Mucosa of rectum (tissue), 2 donors: Measurements from ENCODE around the gene ATF3.

Source experiments
- H3K27ac ChIP-seq, 2 donors: one replicate each; pipeline ENCODE4 v1.7.0; 2013; ENCODE audit warnings: inconsistent platforms in 2 of 2, low read depth in 2 of 2, low read length in 2 of 2
- H3K27me3 ChIP-seq, 2 donors: one replicate each; pipeline ENCODE4 v1.7.0; 2013; ENCODE audit warnings: low read length in 2 of 2; ENCODE audit not compliant: control insufficient read depth in 2 of 2, insufficient read depth in 2 of 2
- H3K36me3 ChIP-seq, 2 donors: one replicate each; pipeline ENCODE4 v1.7.0; 2013; ENCODE audit warnings: low read length in 2 of 2; ENCODE audit not compliant: control insufficient read depth in 2 of 2, insufficient read depth in 2 of 2
- H3K4me1 ChIP-seq, 2 donors: one replicate each; pipeline ENCODE4 v1.7.0; 2013; ENCODE audit warnings: low read length in 2 of 2, mild to moderate bottlenecking in 1 of 2; ENCODE audit not compliant: control insufficient read depth in 2 of 2, insufficient read depth in 2 of 2
- H3K4me3 ChIP-seq, 2 donors: one replicate each; pipeline ENCODE4 v1.7.0; 2013; ENCODE audit warnings: low read length in 2 of 2
- H3K9ac ChIP-seq, 2 donors: one replicate each; pipeline ENCODE4 v1.7.0; 2013; ENCODE audit warnings: low read length in 2 of 2, low read depth in 1 of 2, mild to moderate bottlenecking in 1 of 2
- H3K9me3 ChIP-seq, 2 donors: one replicate each; pipeline ENCODE4 v1.7.0; 2013; ENCODE audit warnings: low read length in 2 of 2; ENCODE audit not compliant: control insufficient read depth in 2 of 2
- donor health status: healthy.
- donor health status: Normal muscosa, but diverticular disease.

The ATF3 gene

DNA sequence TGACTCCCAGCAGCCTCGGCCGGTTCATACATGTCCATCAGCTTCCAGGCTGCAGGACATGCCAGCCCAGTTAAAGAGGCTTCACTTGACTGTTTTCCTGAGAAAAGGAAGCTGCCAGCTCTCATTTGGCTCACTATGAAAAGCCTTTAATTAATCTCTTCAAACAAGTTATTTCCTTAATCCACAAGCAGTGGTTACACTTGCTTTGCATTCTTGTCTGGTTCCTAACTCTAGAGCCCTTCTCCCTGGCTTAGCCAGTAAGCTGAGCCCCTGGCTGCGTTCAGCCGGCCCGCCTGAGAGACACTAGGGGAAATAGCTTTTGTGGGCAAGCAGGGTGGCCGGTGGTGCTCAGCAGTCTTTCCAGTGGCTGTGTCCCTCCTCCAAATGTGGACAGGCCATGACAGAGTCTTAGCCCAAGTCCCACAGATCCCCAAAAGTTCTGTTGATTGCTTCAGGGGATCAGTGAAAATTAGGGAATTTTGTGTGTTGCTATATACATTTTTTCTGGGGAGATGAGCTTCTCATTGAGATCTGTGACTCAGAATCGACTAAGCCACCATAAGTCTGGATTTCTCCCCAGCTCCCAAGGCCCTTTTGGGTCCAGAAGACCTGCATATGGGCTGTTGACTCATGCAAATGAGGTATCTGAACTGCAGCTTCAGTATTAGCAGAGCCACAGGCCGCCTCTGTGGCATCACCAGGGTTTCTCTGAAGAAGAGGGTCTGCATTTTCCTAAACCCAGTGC is 10.1 kb downstream of the ATF3 start:
- Histone ChIP-seq H3K36me3 (peaks cover 12 to 25% of the 10 kb centered on the region in 2 donors), H3K27ac (no peak overlapping the region)

DNA sequence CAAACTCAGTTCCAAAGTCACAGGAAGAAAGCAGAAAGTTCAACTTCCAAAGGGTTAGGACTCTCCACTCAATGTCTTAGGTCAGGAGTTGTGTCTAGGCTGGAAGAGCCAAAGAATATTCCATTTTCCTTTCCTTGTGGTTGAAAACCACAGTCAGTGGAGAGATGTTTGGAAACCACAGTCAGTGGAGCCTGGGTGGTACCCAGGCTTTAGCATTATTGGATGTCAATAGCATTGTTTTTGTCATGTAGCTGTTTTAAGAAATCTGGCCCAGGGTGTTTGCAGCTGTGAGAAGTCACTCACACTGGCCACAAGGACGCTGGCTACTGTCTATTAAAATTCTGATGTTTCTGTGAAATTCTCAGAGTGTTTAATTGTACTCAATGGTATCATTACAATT is 11.7 kb downstream of the ATF3 start:
- Histone ChIP-seq H3K27ac (no peak overlapping the region), H3K9ac (no peak overlapping the region), H3K27me3 (no peaks in the 10 kb centered on the region), H3K4me1 (no peaks in the 10 kb centered on the region), H3K9me3 (no peaks in the 10 kb centered on the region), H3K36me3 (peaks cover 12 to 25% of the 10 kb centered on the region in 2 donors), H3K4me3 (no peak overlapping the region)

More for the DNA sequence above, 10.1 kb downstream of the ATF3 start:
- no peak overlapping the region for H3K4me3 ChIP-seq
- no peaks in the 10 kb centered on the region for H3K27me3 ChIP-seq
- no peaks in the 10 kb centered on the region for H3K9me3 ChIP-seq
- H3K9ac ChIP-seq: no peak overlapping the region
- H3K4me1 ChIP-seq: no peaks in the 10 kb centered on the region

DNA sequence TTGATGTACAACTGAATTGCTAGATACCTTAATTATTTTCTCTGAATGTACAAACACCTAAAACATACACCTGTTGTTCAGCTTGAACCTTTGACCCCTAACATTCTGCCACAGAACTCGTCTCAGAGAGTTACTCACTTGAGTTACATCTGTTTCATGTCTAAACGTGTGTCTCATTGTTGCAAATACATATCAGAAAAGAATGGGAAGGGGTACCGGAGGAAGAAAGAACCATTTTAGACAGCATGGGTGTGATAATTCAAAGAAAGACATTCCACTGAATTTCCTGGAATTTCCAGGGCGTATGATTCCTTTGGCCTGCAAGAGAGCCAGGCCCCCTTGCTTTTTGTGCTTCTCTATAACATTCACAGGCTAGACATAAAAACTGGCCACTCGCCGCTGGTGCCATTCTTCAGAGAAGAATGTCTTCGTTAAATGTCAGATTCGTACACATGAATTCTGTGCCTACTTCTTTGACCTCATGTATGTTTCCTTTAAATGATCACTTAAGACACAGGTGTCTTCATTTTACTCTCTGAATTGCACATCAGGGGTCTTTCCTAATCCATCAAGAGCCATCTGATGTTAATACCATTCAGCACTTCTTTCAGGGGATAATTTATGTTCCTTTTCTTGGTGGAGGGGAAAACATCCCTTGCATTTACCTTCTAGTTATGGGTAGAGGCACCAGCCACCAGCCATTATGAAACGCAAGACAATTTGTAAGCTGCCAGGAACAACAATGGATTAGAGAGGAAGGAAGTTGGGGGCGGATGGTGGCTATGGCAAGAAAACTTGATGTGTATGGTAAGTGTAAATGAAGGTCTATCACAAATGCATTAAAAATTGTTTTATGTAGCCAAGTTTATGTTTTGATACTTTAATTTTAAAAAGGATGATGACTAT is 12.7 kb downstream of the ATF3 start:
- no peaks in the 10 kb centered on the region for H3K4me1 ChIP-seq
- no peak overlapping the region for H3K27ac ChIP-seq
- no peak overlapping the region for H3K4me3 ChIP-seq
- H3K9ac ChIP-seq: no peak overlapping the region
- H3K27me3 ChIP-seq: no peaks in the 10 kb centered on the region
- no peaks in the 10 kb centered on the region for H3K9me3 ChIP-seq
- H3K36me3 ChIP-seq: peaks cover 12 to 25% of the 10 kb centered on the region in 2 donors

DNA sequence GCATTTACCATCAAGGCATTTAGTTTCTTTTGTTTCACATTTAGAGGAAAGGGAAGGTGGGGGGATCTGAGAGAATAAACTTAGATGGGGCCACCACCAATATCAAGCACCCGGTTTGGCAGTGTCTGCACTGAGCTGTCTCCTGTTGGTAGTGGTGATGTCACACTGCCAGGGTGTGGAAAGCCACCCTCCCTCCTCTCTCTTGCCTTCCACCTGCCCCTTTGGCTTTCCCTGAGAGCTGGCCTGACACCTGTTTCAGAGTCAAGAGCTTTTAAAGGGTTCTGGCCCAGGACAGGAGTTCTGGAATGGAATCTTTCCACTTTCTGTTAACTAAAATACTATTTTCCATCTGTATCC is 13.4 kb downstream of the ATF3 start:
- H3K9ac ChIP-seq: no peak overlapping the region
- H3K27ac ChIP-seq: no peak overlapping the region
- no peaks in the 10 kb centered on the region for H3K4me1 ChIP-seq
- peaks cover 12 to 25% of the 10 kb centered on the region in 2 donors for H3K36me3 ChIP-seq
- no peak overlapping the region for H3K4me3 ChIP-seq
- no peaks in the 10 kb centered on the region for H3K9me3 ChIP-seq
- no peaks in the 10 kb centered on the region for H3K27me3 ChIP-seq

DNA sequence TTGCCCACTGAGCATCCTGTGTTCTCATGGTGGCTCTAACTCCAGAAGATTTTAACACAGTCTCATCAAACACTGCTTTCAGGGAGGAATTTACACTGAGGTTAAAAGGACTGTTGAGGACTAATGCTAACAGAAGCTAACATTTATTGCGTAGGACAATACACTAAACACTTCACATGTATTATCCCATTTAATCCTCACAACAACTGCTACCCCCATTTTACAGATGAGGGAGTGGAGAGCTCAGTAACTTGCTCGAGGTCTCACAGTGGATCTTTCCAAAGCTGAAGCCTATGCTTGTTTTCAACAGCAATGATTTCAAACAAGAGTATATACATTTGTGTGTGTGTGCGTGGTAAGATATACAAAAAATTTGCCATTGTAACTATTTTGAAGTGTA is 13.9 kb downstream of the ATF3 start:
- Histone ChIP-seq H3K4me1 (no peaks in the 10 kb centered on the region), H3K27ac (no peak overlapping the region), H3K9ac (no peak overlapping the region), H3K36me3 (peaks cover 12 to 25% of the 10 kb centered on the region in 2 donors), H3K4me3 (no peak overlapping the region), H3K9me3 (no peaks in the 10 kb centered on the region), H3K27me3 (no peaks in the 10 kb centered on the region)

DNA sequence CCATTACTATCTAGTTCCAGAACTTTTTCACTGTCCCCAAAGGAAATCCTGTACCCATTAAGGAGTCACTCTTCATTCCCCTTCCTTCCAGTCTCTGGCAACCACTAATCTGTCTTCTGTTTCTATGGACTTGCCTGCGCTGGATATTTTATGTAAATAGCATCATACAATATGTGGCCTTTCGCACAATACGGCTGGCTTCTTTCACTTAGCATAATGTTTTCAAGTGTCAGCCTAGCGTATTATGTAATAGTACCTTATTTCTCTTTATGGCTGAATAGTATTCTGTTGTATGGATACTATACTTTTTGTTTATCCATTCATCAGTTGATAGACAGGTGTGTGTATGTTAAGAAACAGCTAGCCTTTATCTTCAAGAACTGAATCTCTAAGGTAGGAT is 14.3 kb downstream of the ATF3 start:
- Histone ChIP-seq H3K36me3 (peaks cover 12 to 25% of the 10 kb centered on the region in 2 donors), H3K9me3 (no peaks in the 10 kb centered on the region), H3K4me1 (no peaks in the 10 kb centered on the region), H3K9ac (no peak overlapping the region), H3K27me3 (no peaks in the 10 kb centered on the region), H3K4me3 (no peak overlapping the region), H3K27ac (no peak overlapping the region)

DNA sequence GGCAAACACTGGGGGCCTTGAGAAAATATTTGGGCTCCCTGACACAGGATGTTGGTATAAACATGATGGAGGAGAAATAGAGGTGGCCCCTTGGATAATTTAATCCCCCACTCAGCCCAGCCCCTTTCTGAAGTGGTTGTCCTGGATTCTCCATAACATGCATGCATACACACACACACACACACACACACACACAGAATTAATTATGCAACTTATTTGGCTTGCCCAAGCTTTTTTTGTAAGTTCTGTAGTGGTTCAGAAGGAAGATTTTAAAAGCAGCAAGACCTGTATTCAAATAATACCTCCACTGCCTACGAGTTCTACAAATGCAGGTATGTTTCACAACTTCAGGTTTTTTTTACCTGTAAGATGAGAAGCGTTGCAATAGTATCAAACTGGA is 15.0 kb downstream of the ATF3 start:
- no peaks in the 10 kb centered on the region for H3K4me1 ChIP-seq
- no peaks in the 10 kb centered on the region for H3K27me3 ChIP-seq
- no peaks in the 10 kb centered on the region for H3K9me3 ChIP-seq
- H3K36me3 ChIP-seq: peaks cover 7 to 18% of the 10 kb centered on the region in 2 donors
- H3K27ac ChIP-seq: no peak overlapping the region
- H3K4me3 ChIP-seq: no peak overlapping the region
- no peak overlapping the region for H3K9ac ChIP-seq

DNA sequence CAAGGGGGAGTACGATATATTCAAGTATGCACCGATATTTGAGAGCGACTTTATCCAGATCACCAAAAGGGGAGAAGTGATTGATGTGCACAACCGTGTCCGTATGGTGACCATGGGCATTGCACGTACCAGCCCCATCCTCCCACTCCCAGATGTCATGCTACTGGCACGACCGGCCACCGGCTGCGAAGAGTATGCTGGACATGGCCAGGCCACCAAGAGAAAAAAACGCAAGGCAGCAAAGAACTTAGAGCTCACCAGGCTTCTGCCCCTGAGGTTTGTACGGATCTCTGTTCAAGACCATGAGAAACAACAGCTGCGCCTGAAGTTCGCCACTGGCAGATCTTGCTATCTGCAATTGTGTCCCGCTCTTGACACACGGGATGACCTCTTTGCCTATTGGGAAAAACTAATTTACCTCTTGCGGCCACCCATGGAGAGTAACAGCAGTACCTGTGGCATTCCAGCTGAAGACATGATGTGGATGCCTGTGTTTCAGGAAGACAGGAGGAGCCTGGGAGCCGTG is 16.5 kb downstream of the ATF3 start:
- H3K36me3 ChIP-seq: peaks cover 2 to 7% of the 10 kb centered on the region in 2 donors

DNA sequence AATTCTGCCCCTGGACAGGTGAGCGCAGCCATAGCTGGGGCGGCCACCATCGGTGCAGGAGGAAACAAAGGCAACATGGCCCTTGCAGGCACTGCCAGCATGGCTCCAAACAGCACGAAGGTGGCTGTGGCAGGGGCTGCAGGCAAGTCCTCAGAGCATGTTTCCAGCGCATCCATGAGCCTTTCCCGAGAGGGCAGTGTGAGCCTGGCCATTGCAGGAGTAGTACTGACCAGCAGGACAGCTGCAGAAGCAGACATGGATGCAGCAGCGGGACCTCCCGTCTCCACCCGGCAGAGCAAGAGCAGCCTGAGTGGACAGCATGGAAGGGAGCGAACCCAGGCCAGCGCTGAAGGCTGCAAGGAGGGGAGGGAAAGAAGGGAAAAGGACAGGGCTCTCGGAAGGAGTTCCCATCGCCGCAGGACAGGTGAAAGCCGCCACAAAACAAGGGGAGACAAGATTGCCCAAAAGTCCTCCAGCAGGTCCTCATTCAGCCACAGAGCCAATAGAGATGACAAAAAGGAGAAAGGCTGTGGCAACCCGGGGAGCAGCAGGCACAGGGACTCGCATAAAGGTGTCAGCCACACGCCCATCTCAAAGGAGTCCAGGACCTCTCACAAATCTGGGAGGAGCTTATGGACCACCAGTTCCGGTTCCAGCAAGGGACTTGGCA is 17.4 kb downstream of the ATF3 start:
- Histone ChIP-seq H3K36me3 (no peaks in the 10 kb centered on the region), H3K9ac (no peak overlapping the region), H3K4me3 (no peak overlapping the region), H3K9me3 (no peaks in the 10 kb centered on the region), H3K4me1 (no peaks in the 10 kb centered on the region), H3K27me3 (no peaks in the 10 kb centered on the region), H3K27ac (no peak overlapping the region)

More for the DNA sequence above, 16.5 kb downstream of the ATF3 start:
- Histone ChIP-seq H3K4me1 (no peaks in the 10 kb centered on the region), H3K4me3 (no peak overlapping the region), H3K27me3 (no peaks in the 10 kb centered on the region), H3K27ac (no peak overlapping the region), H3K9ac (no peak overlapping the region), H3K9me3 (no peaks in the 10 kb centered on the region)

DNA sequence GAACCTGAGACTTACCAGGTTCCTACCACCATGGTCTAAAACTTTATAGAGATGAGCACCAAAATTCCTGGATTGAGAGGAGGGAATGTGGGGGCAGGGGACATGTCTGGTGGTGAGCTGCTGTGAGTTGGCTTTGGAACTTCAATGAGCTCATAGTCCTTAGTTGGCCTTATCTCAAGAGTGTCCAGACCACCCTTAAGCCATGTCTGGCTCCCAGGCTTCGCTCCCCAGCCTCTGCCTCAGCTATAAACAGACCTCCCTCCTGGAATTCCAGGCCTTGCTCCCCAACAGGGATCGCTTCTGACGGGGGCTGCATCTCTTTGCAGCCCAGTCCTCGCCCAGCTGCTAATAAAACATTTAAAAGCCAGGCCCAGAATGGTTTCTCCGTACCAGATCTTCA is 19.5 kb downstream of the ATF3 start:
- H3K36me3 ChIP-seq: no peaks in the 10 kb centered on the region
- no peaks in the 10 kb centered on the region for H3K4me1 ChIP-seq
- no peaks in the 10 kb centered on the region for H3K9me3 ChIP-seq
- H3K27me3 ChIP-seq: no peaks in the 10 kb centered on the region
- H3K4me3 ChIP-seq: no peak overlapping the region
- H3K27ac ChIP-seq: no peak overlapping the region
- H3K9ac ChIP-seq: no peak overlapping the region
